K562 (cell line): ENCODE measurements around the gene TTC6. TPM values are rescaled to one million over a fixed set of nuclear protein-coding genes. Genes with fewer than 3 reads are reported as not detected.

Source experiments
- ATAC-seq: fragments of 200-7000 bp; cut with Tn5 transposase; 3 replicates; pipeline ENCODE4 v1.9.1; 2020; ENCODE audit warnings: moderate library complexity
- BruUV-seq: library from RNA; stranded (reverse); fragments of 400-500 nt; replicated peaks from 2 replicates; lab custom pipeline; 2021; lab: Mats Ljungman, UMichigan
- CTCF ChIA-PET: fragments of 300-600 bp; formaldehyde crosslinking; extraction: SDS; loops from one replicate; lab custom pipeline; 2021; ENCODE audit warnings: low intra/inter-chr PET ratio; lab: Yijun Ruan, JAX
- POLR2A ChIA-PET: fragments of 300-600, 350-650 bp; sonication (Branson Sonifier 250); formaldehyde crosslinking; extraction: SDS; loops from one replicate; lab custom pipeline; 2021; ENCODE audit warnings: antibody characterized with exemption, inconsistent platforms; lab: Yijun Ruan, JAX
- DNase-seq, 4 experiments: peaks; one replicate each; pipeline versions ENCODE4 v3.0.0 to v3.0.0-alpha.2; 2011 to 2018; ENCODE audit warnings: low spot score in 3 of 4, mixed read lengths in 3 of 4; ENCODE audit errors: extremely low read depth in 1 of 4
- FAIRE-seq: peaks from 2 replicates; lab custom pipeline; 2011; peaks lifted over from hg19 to GRCh38; lab: Jason Lieb, UNC
- H2AFZ ChIP-seq: 2 replicates; pipeline ENCODE4 v1.6.0; 2011; ENCODE audit warnings: low read depth, low read length, control low read depth, inconsistent platforms
- H3K27ac ChIP-seq: fragments of 200-600 bp; 3 replicates; pipeline ENCODE4 v1.8.0; 2011; ENCODE audit warnings: low read depth, mild to moderate bottlenecking, control low read depth, inconsistent platforms, low read length, moderate library complexity, mixed read lengths; ENCODE audit errors: extremely low read depth
- H3K27me3 ChIP-seq, 2 experiments: fragments of 300-600 bp in 1 of 2; 2 replicates in 1 of 2; 3 replicates in 1 of 2; pipeline versions ENCODE4 v1.6.0 to v1.8.0; 2011; ENCODE audit warnings: inconsistent platforms in 2 of 2, low read length in 2 of 2, mild to moderate bottlenecking in 1 of 2, mixed read lengths in 1 of 2, moderate library complexity in 1 of 2; ENCODE audit not compliant: control insufficient read depth in 2 of 2, insufficient read depth in 2 of 2
- H3K36me3 ChIP-seq: fragments of 300-600 bp; 3 replicates; pipeline ENCODE4 v1.8.0; 2011; ENCODE audit warnings: mild to moderate bottlenecking, low read length, inconsistent platforms; ENCODE audit not compliant: control insufficient read depth, insufficient read depth
- H3K4me1 ChIP-seq, 2 experiments: fragments of 200-600 bp in 1 of 2; replicated peaks in 1 of 2; 2 replicates in 1 of 2; 3 replicates in 1 of 2; pipeline versions ENCODE4 v1.5.1 to v1.8.0; 2011; ENCODE audit warnings: inconsistent platforms in 2 of 2, low read length in 2 of 2, mild to moderate bottlenecking in 1 of 2, mixed read lengths in 1 of 2, moderate library complexity in 1 of 2; ENCODE audit not compliant: control insufficient read depth in 2 of 2, insufficient read depth in 2 of 2
- H3K4me2 ChIP-seq: 2 replicates; pipeline ENCODE4 v1.6.1; 2011; ENCODE audit warnings: low read length, control low read depth, inconsistent platforms, mixed read lengths; ENCODE audit not compliant: insufficient read depth
- H3K4me3 ChIP-seq: fragments of 200-600 bp; sonication (generic), shearing (Covaris generic); 2 replicates; pipeline ENCODE4 v1.5.1; 2016; ENCODE audit warnings: control low read depth, inconsistent platforms
- H3K79me2 ChIP-seq: fragments of 200-600 bp; 3 replicates; pipeline ENCODE4 v1.8.0; 2011; ENCODE audit warnings: low read length, inconsistent platforms; ENCODE audit not compliant: control insufficient read depth, insufficient read depth
- H3K9ac ChIP-seq, 2 experiments: 2 replicates each; pipeline versions ENCODE4 v1.6.0 to v1.6.1; 2011; ENCODE audit warnings: low read depth in 2 of 2, low read length in 2 of 2, control low read depth in 1 of 2, inconsistent platforms in 1 of 2, mild to moderate bottlenecking in 1 of 2, mixed read lengths in 1 of 2; ENCODE audit not compliant: insufficient read depth in 1 of 2
- H3K9me1 ChIP-seq: one replicate; pipeline ENCODE4 v1.6.0; 2011; ENCODE audit warnings: inconsistent platforms, mild to moderate bottlenecking, low read length, moderate library complexity; ENCODE audit not compliant: control insufficient read depth, insufficient read depth
- H3K9me3 ChIP-seq: replicated peaks from 2 replicates; pipeline ENCODE4 v1.5.1; 2011; ENCODE audit warnings: low read depth, low read length, inconsistent platforms; ENCODE audit not compliant: control insufficient read depth, insufficient read depth
- H4K20me1 ChIP-seq: replicated peaks from 2 replicates; pipeline ENCODE4 v1.6.1; 2011; ENCODE audit warnings: low read length, inconsistent platforms, mixed read lengths; ENCODE audit not compliant: control insufficient read depth, insufficient read depth
- ARHGAP35 ChIP-seq: fragments of 450-650 bp; IDR thresholded peaks from 2 replicates; pipeline ENCODE4 v1.6.1; 2018; ENCODE audit not compliant: partially characterized antibody
- DDX20 ChIP-seq: fragments of 450-650 bp; IDR thresholded peaks from 2 replicates; pipeline ENCODE4 v1.6.1; 2016; ENCODE audit warnings: missing genetic modification characterization, low read depth, mild to moderate bottlenecking, missing compliant biosample characterization, moderate library complexity
- HDAC8 ChIP-seq: fragments of 450-650 bp; IDR thresholded peaks from 2 replicates; pipeline ENCODE4 v1.6.1; 2016; ENCODE audit warnings: mild to moderate bottlenecking, missing genetic modification characterization, moderate library complexity, missing compliant biosample characterization
- HMG20A ChIP-seq: fragments of 450-650 bp; formaldehyde crosslinking; conservative IDR thresholded peaks from 2 replicates; pipeline ENCODE4 v1.4.0; 2020; ENCODE audit warnings: mild to moderate bottlenecking, mixed read lengths
- HNRNPLL ChIP-seq: fragments of 200-400 bp; formaldehyde crosslinking; IDR thresholded peaks from 2 replicates; pipeline ENCODE4 v1.6.1; 2017; ENCODE audit warnings: low read length, low read depth, mild to moderate bottlenecking; ENCODE audit not compliant: poor library complexity, severe bottlenecking
- HSF4 ChIP-seq: fragments of 250-450 bp; sonication (Bioruptor Pico); IDR thresholded peaks from 2 replicates; pipeline ENCODE4 v2.1.2; 2022; ENCODE audit warnings: mild to moderate bottlenecking, moderate library complexity, borderline replicate concordance
- KLF13 ChIP-seq: fragments of 450-650 bp; IDR thresholded peaks from 2 replicates; pipeline ENCODE4 v1.6.1; 2016; ENCODE audit warnings: missing genetic modification characterization, low read depth, mild to moderate bottlenecking, missing compliant biosample characterization, moderate library complexity, borderline replicate concordance
- MYC ChIP-seq, 2 experiments: fragments of 250-450 bp in 1 of 2; sonication (Bioruptor Pico) in 1 of 2; IDR thresholded peaks; 2 replicates each; pipeline versions ENCODE4 v1.5.1 to v1.6.1; 2012 to 2021; ENCODE audit warnings: low read depth in 2 of 2, borderline replicate concordance in 1 of 2, improper control_type of control experiment in 1 of 2, low read length in 1 of 2, mild to moderate bottlenecking in 1 of 2, moderate library complexity in 1 of 2
- PRMT5 ChIP-seq: sonication (generic); formaldehyde crosslinking; IDR thresholded peaks from 2 replicates; pipeline ENCODE4 v1.5.0; 2020; ENCODE audit warnings: missing genetic modification reagents
- SMARCA5 ChIP-seq: fragments of 450-650 bp; IDR thresholded peaks from 2 replicates; pipeline ENCODE4 v1.6.1; 2016
- STAT6 ChIP-seq: sonication (generic); formaldehyde crosslinking; IDR thresholded peaks from 2 replicates; pipeline ENCODE4 v1.8.1; 2023; ENCODE audit warnings: mild to moderate bottlenecking, missing genetic modification reagents
- U2AF2 ChIP-seq: fragments of 200-400 bp; formaldehyde crosslinking; optimal IDR thresholded peaks from 2 replicates; pipeline ENCODE3; 2017; ENCODE audit warnings: low read depth, mild to moderate bottlenecking, low read length
- XRCC3 ChIP-seq: fragments of 450-650 bp; IDR thresholded peaks from 2 replicates; pipeline ENCODE4 v1.6.1; 2017; ENCODE audit warnings: mild to moderate bottlenecking, moderate library complexity
- ZBTB43 ChIP-seq: sonication (generic); formaldehyde crosslinking; IDR thresholded peaks from 2 replicates; pipeline ENCODE4 v1.8.0; 2023; ENCODE audit warnings: mild to moderate bottlenecking, missing genetic modification reagents
- ZBTB9 ChIP-seq: fragments of 450-650 bp; formaldehyde crosslinking; IDR thresholded peaks from 2 replicates; pipeline ENCODE4 v1.4.0; 2020; ENCODE audit warnings: mild to moderate bottlenecking, moderate library complexity
- ZEB2 ChIP-seq: fragments of 450-650 bp; IDR thresholded peaks from 2 replicates; pipeline ENCODE4 v1.6.1; 2016
- WGBS: fragments of 100-300 bp; shearing (Covaris generic); methylation state at CpG from one replicate; pipeline ENCODE4 v1.1.6; 2016; ENCODE audit warnings: low coverage, mixed read lengths; ENCODE audit not compliant: insufficient coverage; ENCODE audit errors: missing lambda C conversion rate; 5-methylcytosine and 5-hydroxymethylcytosine counted together
- in situ Hi-C: fragments of 300-500 bp; cut with MboI; formaldehyde crosslinking; loops from 4 replicates; pipeline ENCODE4 v1.15.0; 2018; ENCODE audit warnings: inconsistent platforms, mixed read lengths
- intact Hi-C: fragments of 100-400 bp; cut with micrococcal nuclease; formaldehyde crosslinking; loops from 2 replicates; pipeline ENCODE4 v1.14.2; 2022
- polyA plus RNA-seq, 8 experiments: library from polyadenylated mRNA; depleted of rRNA in 4 of 8; stranded (reverse) in 5 of 8; unstranded in 3 of 8; fragments of >200 nt; fragmentation: Nextera tagmentation in 2 of 8; fragmentation: Illumina TruSeq in 1 of 8; extraction: Ambion mirVana in 2 of 8; extraction: Trizol in 1 of 8; gene quantifications; 2 replicates each; pipeline versions ENCODE4 v1.2.1 to v1.2.3, GENCODE V29; 2011 to 2014; ENCODE audit warnings: inconsistent platforms in 1 of 8, missing spikeins in 1 of 8
- total RNA-seq, 7 experiments: library from RNA; depleted of rRNA in 6 of 7; stranded (reverse); fragments of >200 nt in 6 of 7; fragmentation: Illumina TruSeq in 2 of 7; extraction: Trizol in 2 of 7; gene quantifications; 2 replicates each; pipeline versions ENCODE4 v1.2.1 to v1.2.3, GENCODE V29; 2011 to 2021; ENCODE audit warnings: low replicate concordance in 1 of 7

The TTC6 gene
- total and polyA plus RNA-seq, 9 of the 15 experiments (the other 6 are each of a cell fraction or from before 2014, with no cell fraction given) = 0.04 to 0.23 (median 0.08) TPM; not detected in 5

- H3K79me2 ChIP-seq = no peaks in the 10 kb centered on the region
- no TSS peak for BruUV-seq
- CTCF ChIA-PET = no interaction called here
- H4K20me1 ChIP-seq = no peaks in the 10 kb centered on the region
- TF ChIP-seq HMG20A (CRISPR knock-in tag) (no peak), ZEB2 (no peak), DDX20 (tag) (no peak), KLF13 (tag) (no peak), ARHGAP35 (no peak), HDAC8 (no peak), HNRNPLL (no peak), HSF4 (no peak), ZBTB9 (CRISPR knock-in tag) (no peak), PRMT5 (no peak), ZBTB43 (CRISPR knock-in tag) (no peak), SMARCA5 (no peak), STAT6 (CRISPR knock-in tag) (no peak), XRCC3 (no peak), MYC (IDR thresholded peaks at IDR 0.05; ENCODE audit: low read depth, low read length) (no peak), MYC (CRISPR knock-in tag; IDR thresholded peaks at IDR 0.05; ENCODE audit: borderline replicate concordance, low read depth) (no peak), U2AF2 (no peak)
- TF ChIP-seq, all 486 proteins: peak for 0
- no peaks in the 10 kb centered on the region for H3K36me3 ChIP-seq
- ATAC-seq = no peak
- no peak overlapping the region for H3K4me2 ChIP-seq
- no peaks in the 10 kb centered on the region for H3K9me3 ChIP-seq
- POLR2A ChIA-PET = interaction anchor here (0.6 kb wide), 1 partner anchor 46 kb away, joined by 3 read pairs; no protein-coding TSS in a partner anchor
- no peaks in the 10 kb centered on the region for H3K4me1 ChIP-seq
- DNase-seq = no peak
- in situ Hi-C loops (no loop called here), intact Hi-C loops (no loop called here)
- 45% methylated on average over 1 of the region's 1 CpG for WGBS
- no peak for FAIRE-seq
- H3K9me1 ChIP-seq = no peaks in the 10 kb centered on the region
- no peak overlapping the region for H2AFZ ChIP-seq
- no peaks in the 10 kb centered on the region for H3K27me3 ChIP-seq
- no peak overlapping the region for H3K4me3 ChIP-seq
- no peak overlapping the region for H3K27ac ChIP-seq
- no peak overlapping the region for H3K9ac ChIP-seq
Observed at GRCh38 chr14:37551119-37551518, 44.3 kb upstream of the TTC6 start.
